HCT116 (cell line): ENCODE data around the gene KIF26B. TPM values are rescaled to one million over a fixed set of nuclear protein-coding genes. Genes with fewer than 3 reads are reported as not detected.

ENCODE experiments used
- ATAC-seq: fragments of 200-7000 bp; cut with Tn5 transposase; 2 replicates; pipeline ENCODE4 v1.9.1; 2020; ENCODE audit warnings: mild to moderate bottlenecking, moderate library complexity
- BruUV-seq: library from RNA; stranded (reverse); fragments of 400-500 nt; replicated peaks from 2 replicates; lab custom pipeline; 2021; lab: Mats Ljungman, UMichigan
- CTCF ChIA-PET: fragments of 300-600 bp; sonication (Branson Sonifier 250); formaldehyde crosslinking; loops from one replicate; lab custom pipeline; 2021; ENCODE audit warnings: antibody characterized with exemption; lab: Charles Lee
- POLR2A ChIA-PET: fragments of 300-600, 350-600 bp; sonication (Branson Sonifier 250); formaldehyde crosslinking; loops from one replicate; lab custom pipeline; 2021; ENCODE audit warnings: antibody characterized with exemption; lab: Charles Lee
- RAD21 ChIA-PET, 2 experiments: fragments of 300-600 bp; sonication (Branson Sonifier 250); formaldehyde crosslinking; loops; one replicate each; lab custom pipeline; 2023; ENCODE audit warnings: low total read pairs in 2 of 2; ENCODE audit not compliant: uncharacterized antibody in 2 of 2, unreplicated experiment in 2 of 2, low non-redundant PET in 1 of 2; lab: Charles Lee
- DNase-seq: peaks from one replicate; pipeline ENCODE4 v3.0.0-alpha.2; 2010; ENCODE audit warnings: low read depth, low spot score
- H2AFZ ChIP-seq: fragments of 200-600 bp; shearing (Covaris generic), sonication (generic); 2 replicates; pipeline ENCODE4 v1.6.1; 2017; ENCODE audit warnings: low read depth, mixed run types, mixed read lengths, antibody characterized with exemption, low read length; ENCODE audit not compliant: poor library complexity, severe bottlenecking
- H3K27ac ChIP-seq: 2 replicates; pipeline ENCODE4 v1.5.1; 2012; ENCODE audit warnings: low read depth, low read length
- H3K27me3 ChIP-seq: fragments of 200-600 bp; sonication (generic); 2 replicates; pipeline ENCODE4 v1.6.1; 2016; ENCODE audit warnings: mixed run types, low read length, mixed read lengths; ENCODE audit not compliant: insufficient read depth
- H3K36me3 ChIP-seq, 2 experiments: fragments of 200-500 bp in 1 of 2; fragments of 200-600 bp in 1 of 2; sonication (Bioruptor generic) in 1 of 2; sonication (generic) in 1 of 2; 2 replicates each; pipeline versions ENCODE4 v1.5.1 to v1.6.1; 2014 to 2016; ENCODE audit warnings: low read length in 2 of 2, inconsistent platforms in 1 of 2, mixed read lengths in 1 of 2, mixed run types in 1 of 2; ENCODE audit not compliant: insufficient read depth in 2 of 2, control insufficient read depth in 1 of 2
- H3K4me1 ChIP-seq, 2 experiments: fragments of 200-600 bp in 1 of 2; sonication (generic) in 1 of 2; 2 replicates each; pipeline versions ENCODE4 v1.5.1 to v1.6.1; 2012 to 2017; ENCODE audit warnings: low read length in 2 of 2, inconsistent platforms in 1 of 2, mild to moderate bottlenecking in 1 of 2, mixed read lengths in 1 of 2, mixed run types in 1 of 2, moderate library complexity in 1 of 2; ENCODE audit not compliant: insufficient read depth in 2 of 2, control insufficient read depth in 1 of 2
- H3K4me2 ChIP-seq: fragments of 200-600 bp; sonication (generic); 2 replicates; pipeline ENCODE4 v1.6.1; 2017; ENCODE audit warnings: mixed run types, low read length, mixed read lengths
- H3K4me3 ChIP-seq, 2 experiments: fragments of 200-600 bp in 1 of 2; sonication (generic) in 1 of 2; replicated peaks in 1 of 2; 2 replicates each; pipeline ENCODE4 v1.5.1; 2011 to 2016; ENCODE audit warnings: low read length in 2 of 2, control low read depth in 1 of 2, low read depth in 1 of 2, mild to moderate bottlenecking in 1 of 2, mixed read lengths in 1 of 2, mixed run types in 1 of 2
- H3K79me2 ChIP-seq: fragments of 200-600 bp; sonication (generic); 2 replicates; pipeline ENCODE4 v1.6.1; 2017; ENCODE audit warnings: mild to moderate bottlenecking, mixed run types, low read length, moderate library complexity, mixed read lengths; ENCODE audit not compliant: insufficient read depth
- H3K9ac ChIP-seq: fragments of 200-600 bp; sonication (generic); 2 replicates; pipeline ENCODE4 v1.6.1; 2016; ENCODE audit warnings: low read length, mixed read lengths
- H3K9me2 ChIP-seq: fragments of 200-600 bp; sonication (generic), shearing (Covaris generic); 2 replicates; pipeline ENCODE4 v1.6.1; 2017; ENCODE audit warnings: mixed run types, mild to moderate bottlenecking, moderate library complexity; ENCODE audit not compliant: insufficient read depth
- H3K9me3 ChIP-seq, 2 experiments: fragments of 200-500 bp in 1 of 2; fragments of 200-600 bp in 1 of 2; sonication (Bioruptor generic) in 1 of 2; sonication (generic) in 1 of 2; 2 replicates each; pipeline ENCODE4 v1.6.1; 2014 to 2017; ENCODE audit warnings: low read length in 2 of 2, mixed read lengths in 2 of 2, inconsistent platforms in 1 of 2, low read depth in 1 of 2, mild to moderate bottlenecking in 1 of 2, mixed run types in 1 of 2, moderate library complexity in 1 of 2; ENCODE audit not compliant: control insufficient read depth in 1 of 2, insufficient read depth in 1 of 2
- H4K20me1 ChIP-seq: fragments of 200-600 bp; sonication (generic), shearing (Covaris generic); 2 replicates; pipeline ENCODE4 v1.6.1; 2017; ENCODE audit warnings: mixed run types, mild to moderate bottlenecking, moderate library complexity; ENCODE audit not compliant: insufficient read depth
- CBX3 ChIP-seq: IDR thresholded peaks from 2 replicates; pipeline ENCODE4 v1.6.1; 2012; ENCODE audit warnings: low read depth
- CEBPB ChIP-seq: IDR thresholded peaks from 2 replicates; pipeline ENCODE4 v1.6.1; 2012; ENCODE audit warnings: low read depth
- EGR1 ChIP-seq: IDR thresholded peaks from 2 replicates; pipeline ENCODE4 v1.6.1; 2012; ENCODE audit warnings: low read depth
- ELF1 ChIP-seq: IDR thresholded peaks from 2 replicates; pipeline ENCODE4 v1.6.1; 2012; ENCODE audit warnings: low read depth, borderline replicate concordance
- EZH2 ChIP-seq: fragments of 200-600 bp; sonication (generic); IDR thresholded peaks from 2 replicates; pipeline ENCODE4 v1.6.1; 2017; ENCODE audit warnings: antibody characterized with exemption, mixed run types
- EZH2phosphoT487 ChIP-seq: fragments of 200-600 bp; IDR thresholded peaks from 2 replicates; pipeline ENCODE4 v1.6.1; 2018; ENCODE audit warnings: antibody characterized with exemption, borderline replicate concordance
- FOSL1 ChIP-seq: IDR thresholded peaks from 2 replicates; pipeline ENCODE4 v1.6.1; 2012; ENCODE audit warnings: low read depth
- POLR2A ChIP-seq: IDR thresholded peaks from 2 replicates; pipeline ENCODE4 v1.7.0; 2011; ENCODE audit warnings: borderline replicate concordance; ENCODE audit not compliant: insufficient read depth, insufficient read length; ENCODE audit errors: extremely low read depth
- POLR2AphosphoS5 ChIP-seq: IDR thresholded peaks from 2 replicates; pipeline ENCODE4 v1.6.1; 2011; ENCODE audit warnings: mild to moderate bottlenecking, low read depth, low read length, moderate library complexity
- RAD21 ChIP-seq: IDR thresholded peaks from 2 replicates; pipeline ENCODE4 v1.6.1; 2012; ENCODE audit warnings: low read depth, mild to moderate bottlenecking
- SIN3A ChIP-seq: IDR thresholded peaks from 2 replicates; pipeline ENCODE4 v1.6.1; 2012; ENCODE audit warnings: low read depth
- SP1 ChIP-seq: IDR thresholded peaks from 2 replicates; pipeline ENCODE4 v1.6.1; 2012; ENCODE audit warnings: low read depth
- TCF7L2 ChIP-seq: IDR thresholded peaks from 2 replicates; pipeline ENCODE4 v1.7.0; 2011; ENCODE audit warnings: borderline replicate concordance, inconsistent platforms; ENCODE audit not compliant: insufficient read depth, insufficient read length; ENCODE audit errors: extremely low read depth
- ZBTB33 ChIP-seq: IDR thresholded peaks from 2 replicates; pipeline ENCODE4 v1.6.1; 2011; ENCODE audit warnings: mild to moderate bottlenecking, low read length, moderate library complexity; ENCODE audit not compliant: insufficient replicate concordance; ENCODE audit errors: extremely low read depth
- ZNF274 ChIP-seq: fragments of 200-500 bp; sonication (Bioruptor generic); IDR thresholded peaks from 2 replicates; pipeline ENCODE4 v1.6.1; 2014; ENCODE audit warnings: mild to moderate bottlenecking, low read depth, low read length, inconsistent platforms
- intact Hi-C: fragments of 100-400 bp; cut with micrococcal nuclease; formaldehyde crosslinking; loops from 2 replicates; pipeline ENCODE4 v1.10.0; 2022
- total RNA-seq: library from RNA; stranded (reverse); gene quantifications from one replicate; pipeline ENCODE4 v1.2.1, GENCODE V29; 2021; ENCODE audit not compliant: unreplicated experiment
- TF ChIP-seq, protein P1 (sequence below): IDR thresholded peaks from 2 replicates; pipeline ENCODE4 v1.6.1; 2012

KIF26B gene
- total RNA-seq, 1 experiment from 2014 or later, result 0.49 TPM

- Histone ChIP-seq H3K27ac (no peak overlapping the region), H3K4me3 (no peak overlapping the region), H3K9ac (no peak overlapping the region), H3K27me3 (peaks cover 13% of the 10 kb centered on the region), H4K20me1 (no peaks in the 10 kb centered on the region), H2AFZ (no peak overlapping the region), H3K4me2 (no peak overlapping the region), H3K4me1 (no peaks in the 10 kb centered on the region), H3K9me3 (no peaks in the 10 kb centered on the region), H3K36me3 (no peaks in the 10 kb centered on the region), H3K79me2 (no peaks in the 10 kb centered on the region), H3K9me2 (no peaks in the 10 kb centered on the region)
- ATAC-seq (no peak), DNase-seq (no peak)
- no TSS peak for BruUV-seq
- intact Hi-C loops, result no loop called here
- POLR2A ChIA-PET, result no interaction called here
- no peak for TF ChIP-seq CEBPB
- no peak for TF ChIP-seq CBX3
- TF ChIP-seq ELF1, result no peak
- no peak for TF ChIP-seq SIN3A
- no peak for TF ChIP-seq EZH2
- no peak for TF ChIP-seq SP1
- TF ChIP-seq POLR2AphosphoS5, result no peak
- no peak for TF ChIP-seq ZNF274
- no peak for TF ChIP-seq EZH2phosphoT487
- TF ChIP-seq, protein P1, sequence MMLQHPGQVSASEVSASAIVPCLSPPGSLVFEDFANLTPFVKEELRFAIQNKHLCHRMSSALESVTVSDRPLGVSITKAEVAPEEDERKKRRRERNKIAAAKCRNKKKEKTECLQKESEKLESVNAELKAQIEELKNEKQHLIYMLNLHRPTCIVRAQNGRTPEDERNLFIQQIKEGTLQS, result no peak
- TF ChIP-seq TCF7L2, result no peak
- TF ChIP-seq ZBTB33, result no peak
- no peak for TF ChIP-seq EGR1
- TF ChIP-seq FOSL1, result no peak
- no peak for TF ChIP-seq POLR2A
- TF ChIP-seq RAD21, result no peak
- CTCF ChIA-PET, result no interaction called here
- RAD21 ChIA-PET, result no interaction called here
Observed at GRCh38 chr1:245603311-245603865, 448.6 kb downstream of the KIF26B start.
